HG03558 (cell line): ENCODE data around the gene SETBP1.

Source experiments
- ATAC-seq: cut with Tn5 transposase; IDR thresholded peaks from one replicate; pipeline ENCODE4 v1.9.1; 2021; ENCODE audit warnings: moderate number of reproducible peaks; ENCODE audit not compliant: unreplicated experiment; ENCODE audit errors: extremely low read depth

SETBP1 gene

DNA sequence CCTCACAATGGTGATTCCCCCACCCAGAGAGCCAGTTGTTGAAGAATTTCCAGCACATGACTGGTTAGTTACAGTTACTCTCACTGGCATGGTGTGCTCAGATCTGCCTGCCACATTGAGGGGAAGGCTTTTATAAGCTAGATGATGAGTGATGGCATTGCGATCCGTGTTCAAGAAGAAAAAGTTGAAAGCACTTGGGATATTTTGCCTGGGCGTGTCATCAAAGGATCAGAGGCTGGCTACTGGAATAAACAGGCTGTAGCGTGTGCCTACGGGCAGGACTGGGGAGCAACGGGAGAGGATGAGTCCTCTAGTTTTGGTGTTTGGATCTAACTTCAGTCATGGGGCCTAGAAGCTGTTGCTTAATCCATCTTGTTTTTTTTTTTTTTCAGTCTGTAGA is 175.0 kb downstream of the SETBP1 start:
- no peak for ATAC-seq

DNA sequence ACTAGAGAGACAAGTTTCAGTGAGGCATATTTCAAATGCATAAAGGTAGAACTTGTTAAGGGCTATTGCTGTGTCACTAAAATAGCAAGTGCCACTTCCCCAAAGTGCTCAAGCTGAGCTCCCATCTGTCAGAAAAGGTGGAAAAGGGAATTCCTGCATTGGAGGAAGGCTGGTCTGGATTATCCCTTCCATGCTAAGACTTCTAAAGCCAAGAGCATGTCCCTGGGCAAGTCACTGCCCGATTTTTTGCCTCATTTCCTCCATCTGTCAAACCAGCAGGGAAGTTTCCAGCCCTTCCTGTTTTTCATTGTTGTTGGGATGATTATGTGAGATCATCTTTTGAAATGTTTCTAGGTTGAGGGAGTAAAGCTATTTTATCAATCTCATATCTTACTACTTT is 175.5 kb downstream of the SETBP1 start:
- ATAC-seq, result no peak

DNA sequence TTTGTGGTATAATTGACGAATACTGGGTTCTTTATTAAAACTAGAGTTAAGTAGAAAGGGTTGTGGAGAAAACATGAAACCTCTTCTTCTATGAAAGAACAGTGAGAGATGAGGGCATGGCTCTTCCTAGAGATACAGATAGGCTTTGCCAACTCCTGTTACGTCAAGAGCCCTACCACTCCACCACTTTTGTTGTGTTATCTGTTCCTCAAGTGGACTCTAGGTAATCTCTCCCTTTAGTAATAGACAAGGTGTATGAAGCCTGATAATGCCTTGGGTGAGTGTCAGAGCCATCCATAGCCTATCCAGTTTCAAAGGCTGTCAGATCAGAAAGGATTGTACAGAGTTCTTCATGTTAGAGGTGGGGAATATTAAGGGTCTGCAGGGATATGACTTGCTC is 176.4 kb downstream of the SETBP1 start:
- ATAC-seq, result no peak

DNA sequence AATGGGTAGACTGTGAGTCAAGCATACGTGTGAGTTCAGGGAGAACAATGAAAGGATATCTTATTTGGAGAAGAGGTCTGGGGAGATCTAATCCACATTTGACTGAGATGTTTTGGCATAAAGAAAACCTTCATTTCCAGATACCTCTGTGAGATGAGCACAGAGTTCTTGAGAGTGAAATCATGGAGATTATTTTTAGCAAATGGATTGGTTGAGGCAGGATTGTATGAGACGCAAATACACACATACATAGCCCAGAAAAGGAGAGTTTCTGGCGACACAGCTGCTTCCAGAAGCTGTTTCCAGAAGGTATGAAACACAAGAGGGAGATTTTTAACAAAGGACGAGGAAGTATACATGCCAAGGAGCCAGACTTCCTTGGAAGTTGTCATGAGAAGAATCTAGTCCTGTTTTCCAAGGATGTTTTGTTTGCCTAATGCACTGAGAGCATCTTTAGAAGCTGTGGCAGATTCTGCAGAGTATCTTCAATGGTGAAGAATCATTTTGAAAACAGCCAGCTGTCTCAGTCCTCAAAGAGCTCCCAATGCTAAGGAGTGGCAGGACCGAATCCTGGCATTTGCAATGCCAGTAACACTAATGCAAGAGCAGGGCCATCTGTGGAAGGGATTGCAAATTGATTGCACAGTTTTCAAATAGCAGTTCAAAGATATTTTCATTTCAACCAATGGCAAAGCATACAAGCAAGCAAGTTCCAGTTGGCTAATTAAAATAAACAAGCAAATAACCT is 177.2 kb downstream of the SETBP1 start:
- ATAC-seq, result no peak

DNA sequence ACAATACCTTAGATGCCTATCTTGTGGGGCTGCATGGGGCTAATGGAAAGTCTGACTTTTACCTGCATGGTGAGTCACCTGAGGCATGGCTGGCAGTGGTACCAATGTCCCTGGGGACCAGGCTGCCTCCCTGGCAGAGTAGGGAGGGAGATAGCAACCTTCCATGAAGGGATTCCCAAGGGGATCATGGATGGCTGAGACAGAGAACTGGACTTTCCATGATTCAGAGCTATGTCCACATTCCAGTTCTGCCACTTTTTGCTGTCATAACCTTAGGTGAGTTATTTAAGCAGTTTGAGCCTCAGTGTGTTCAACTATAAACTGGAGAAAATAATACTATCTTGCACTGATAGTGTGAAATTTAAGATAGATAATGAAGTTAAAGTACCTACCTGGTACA is 178.6 kb downstream of the SETBP1 start:
- no peak for ATAC-seq

GRCh38 chr18:44859751-44860439 is 179.2 kb downstream of the SETBP1 start:
- ATAC-seq, result no peak

DNA sequence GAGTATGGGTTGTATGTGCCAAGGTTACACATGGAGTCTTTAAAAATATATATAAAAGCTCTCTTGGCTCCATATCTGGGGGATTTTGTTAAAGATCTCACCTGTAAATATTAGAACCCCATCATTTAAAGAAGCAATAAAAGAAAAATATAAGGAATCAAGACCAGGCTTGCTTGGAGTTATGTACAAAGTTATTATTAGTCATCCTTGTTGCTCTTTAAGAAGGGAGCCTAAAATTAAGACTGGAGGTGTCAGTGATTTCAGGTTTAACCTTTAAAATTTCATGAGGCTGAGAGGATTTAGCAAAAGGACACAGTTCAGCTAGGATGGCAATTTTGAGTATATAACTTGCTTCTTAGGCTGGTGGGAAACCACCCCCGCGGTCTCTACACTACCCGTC is 181.4 kb downstream of the SETBP1 start:
- ATAC-seq, result no peak

GRCh38 chr18:44866103-44866502 is 185.4 kb downstream of the SETBP1 start:
- no peak for ATAC-seq

DNA sequence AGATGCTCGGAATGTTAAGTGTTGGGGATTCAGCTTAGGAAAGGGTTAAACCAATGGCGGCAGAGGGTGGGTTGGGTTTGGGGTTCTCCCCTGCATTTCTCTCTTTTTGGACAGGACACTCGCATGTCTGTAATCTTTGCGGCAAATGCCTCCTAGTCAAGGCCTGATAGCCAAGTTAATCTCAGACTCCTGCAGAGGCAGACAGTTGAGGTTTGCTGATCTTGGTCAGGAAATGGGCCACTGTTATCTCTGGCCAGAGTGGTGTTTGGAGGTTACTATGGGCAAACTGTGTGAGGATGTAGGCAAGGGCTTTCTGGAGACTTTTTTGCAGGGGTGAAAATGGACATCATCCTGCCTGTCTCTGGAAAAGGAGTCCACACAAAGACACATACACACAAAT is 188.8 kb downstream of the SETBP1 start:
- ATAC-seq, result no peak

GRCh38 chr18:44870631-44871502 is 190.2 kb downstream of the SETBP1 start:
- peak; percentile 20 for ATAC-seq

DNA sequence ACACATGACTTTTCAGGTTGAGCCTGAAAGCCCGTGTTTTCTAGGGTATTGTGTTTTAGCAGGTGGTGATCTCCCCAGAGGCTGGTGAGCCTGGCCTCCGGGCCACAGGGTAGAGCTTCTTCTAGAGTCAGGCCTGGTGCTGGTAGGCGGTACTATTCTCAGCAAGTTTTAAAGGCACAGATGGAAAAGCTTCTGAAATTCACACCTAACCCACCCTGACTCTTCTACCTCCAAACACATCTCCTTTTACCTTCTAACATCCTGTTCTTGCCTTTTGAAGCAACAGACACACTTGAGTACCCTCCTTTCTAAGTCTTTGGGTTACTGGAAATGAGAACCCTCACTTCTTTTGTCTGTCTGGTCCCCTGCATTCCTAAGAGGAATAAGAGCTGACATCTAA is 191.1 kb downstream of the SETBP1 start:
- peak; percentile 77 for ATAC-seq

DNA sequence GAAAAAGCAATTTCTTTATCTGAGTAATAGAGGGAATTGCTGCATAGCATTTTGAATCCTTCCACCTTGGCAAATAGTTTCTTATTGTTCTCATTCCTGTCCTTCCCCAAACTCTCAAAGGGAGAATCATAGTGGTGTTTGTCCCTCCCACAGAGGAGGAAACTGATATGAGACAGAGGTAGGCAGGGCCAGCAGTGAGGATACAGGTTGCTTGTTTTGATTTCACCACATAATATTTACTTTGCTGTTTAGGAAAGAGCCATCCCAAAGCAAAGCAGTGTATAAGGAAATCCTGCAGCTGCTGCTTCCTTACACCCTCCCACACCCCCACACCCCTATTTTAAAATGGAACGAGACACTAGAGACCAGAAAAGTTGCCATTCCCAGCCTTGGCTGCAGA is 195.3 kb downstream of the SETBP1 start:
- no peak for ATAC-seq

- no peak for ATAC-seq
Observed at GRCh38 chr18:44876755-44877154, 196.1 kb downstream of the SETBP1 start.

DNA sequence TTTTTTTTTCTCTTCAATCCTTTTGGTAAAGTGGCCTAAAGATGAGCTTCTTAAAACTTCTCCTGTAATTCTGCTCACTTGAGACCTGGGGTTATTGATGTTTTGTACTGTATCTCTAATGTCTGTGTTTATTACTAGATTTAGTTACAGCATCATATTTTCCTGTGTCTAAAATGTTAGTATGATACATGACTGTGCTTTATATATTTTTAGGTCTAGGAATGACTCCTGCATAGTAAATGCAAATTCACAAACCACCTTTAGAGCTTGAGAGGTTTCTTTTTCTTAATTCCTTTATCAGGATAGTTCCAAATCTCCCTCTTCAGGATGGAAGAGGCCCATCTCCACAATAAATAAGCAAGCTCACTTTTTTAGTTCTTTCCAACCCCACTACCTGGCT is 197.6 kb downstream of the SETBP1 start:
- no peak for ATAC-seq

DNA sequence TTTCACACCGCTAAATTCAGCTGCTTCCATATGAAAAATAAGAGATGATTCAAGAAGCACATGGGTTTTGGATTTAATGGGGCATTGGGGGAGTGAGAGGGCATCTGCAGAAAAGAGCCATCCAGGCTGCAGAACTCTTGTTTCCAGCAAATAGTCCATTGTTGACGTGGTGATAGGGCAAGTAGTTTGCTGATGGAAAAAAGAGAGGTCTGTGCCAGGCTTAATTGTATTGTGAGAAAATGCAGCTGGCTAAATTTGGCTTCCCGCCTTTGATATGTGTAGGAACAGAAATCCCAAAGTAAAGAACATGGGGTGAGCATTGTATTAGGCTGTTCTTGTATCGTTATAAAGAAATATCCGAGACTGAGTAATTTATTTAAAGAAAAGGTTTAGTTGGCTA is 199.5 kb downstream of the SETBP1 start:
- no peak for ATAC-seq

- no peak for ATAC-seq
Observed at GRCh38 chr18:44881461-44882162, 200.9 kb downstream of the SETBP1 start.

- no peak for ATAC-seq
Observed at GRCh38 chr18:44882163-44882868, 201.6 kb downstream of the SETBP1 start.

DNA sequence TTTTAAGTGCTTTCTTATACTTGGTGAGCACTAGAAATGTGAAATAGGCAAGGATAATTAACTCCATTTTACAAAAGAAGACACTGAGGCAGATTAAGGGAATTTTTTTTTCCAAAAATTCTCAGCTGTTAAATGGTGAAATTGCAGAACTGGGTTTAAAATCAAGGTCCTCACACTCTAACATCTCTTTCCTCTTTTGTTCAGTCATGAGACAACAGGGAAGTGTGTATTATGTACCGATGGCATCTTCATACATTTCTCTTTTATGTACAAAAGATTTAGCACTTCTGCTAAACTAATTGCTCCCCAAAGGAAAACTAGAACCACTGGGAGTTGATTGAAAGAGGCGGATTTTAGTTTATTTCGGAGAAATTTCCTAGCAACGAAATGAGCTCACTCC is 203.0 kb downstream of the SETBP1 start:
- no peak for ATAC-seq

DNA sequence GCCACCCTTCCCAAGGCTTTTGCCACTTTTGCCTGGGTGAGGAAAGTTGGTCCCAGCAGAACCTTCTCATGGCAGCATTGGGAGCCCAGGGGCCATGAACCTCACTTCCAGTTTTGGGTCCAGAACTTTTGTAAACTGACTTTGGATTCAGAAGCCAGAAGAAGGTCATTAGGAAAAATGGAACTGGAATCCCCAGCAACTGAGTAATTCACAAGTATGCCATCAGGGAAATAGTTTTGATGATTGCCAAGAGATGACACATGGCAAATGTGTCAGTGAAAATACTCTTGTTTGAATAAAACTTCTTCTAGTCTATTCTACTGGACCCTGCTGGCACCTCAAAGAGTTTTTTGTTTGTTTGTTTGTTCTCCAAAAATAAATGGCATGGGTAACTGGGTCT is 203.7 kb downstream of the SETBP1 start:
- no peak for ATAC-seq

- ATAC-seq, result no peak
Observed at GRCh38 chr18:44885507-44885906, 204.8 kb downstream of the SETBP1 start.
